Measurements from ENCODE around the gene MAN1A1. TPM values are rescaled to one million over a fixed set of nuclear protein-coding genes. Genes with fewer than 3 reads are reported as not detected.

The MAN1A1 gene
- total RNA-seq, 2 donors from 2014 or later = 41.7 to 43.7 TPM

DNA sequence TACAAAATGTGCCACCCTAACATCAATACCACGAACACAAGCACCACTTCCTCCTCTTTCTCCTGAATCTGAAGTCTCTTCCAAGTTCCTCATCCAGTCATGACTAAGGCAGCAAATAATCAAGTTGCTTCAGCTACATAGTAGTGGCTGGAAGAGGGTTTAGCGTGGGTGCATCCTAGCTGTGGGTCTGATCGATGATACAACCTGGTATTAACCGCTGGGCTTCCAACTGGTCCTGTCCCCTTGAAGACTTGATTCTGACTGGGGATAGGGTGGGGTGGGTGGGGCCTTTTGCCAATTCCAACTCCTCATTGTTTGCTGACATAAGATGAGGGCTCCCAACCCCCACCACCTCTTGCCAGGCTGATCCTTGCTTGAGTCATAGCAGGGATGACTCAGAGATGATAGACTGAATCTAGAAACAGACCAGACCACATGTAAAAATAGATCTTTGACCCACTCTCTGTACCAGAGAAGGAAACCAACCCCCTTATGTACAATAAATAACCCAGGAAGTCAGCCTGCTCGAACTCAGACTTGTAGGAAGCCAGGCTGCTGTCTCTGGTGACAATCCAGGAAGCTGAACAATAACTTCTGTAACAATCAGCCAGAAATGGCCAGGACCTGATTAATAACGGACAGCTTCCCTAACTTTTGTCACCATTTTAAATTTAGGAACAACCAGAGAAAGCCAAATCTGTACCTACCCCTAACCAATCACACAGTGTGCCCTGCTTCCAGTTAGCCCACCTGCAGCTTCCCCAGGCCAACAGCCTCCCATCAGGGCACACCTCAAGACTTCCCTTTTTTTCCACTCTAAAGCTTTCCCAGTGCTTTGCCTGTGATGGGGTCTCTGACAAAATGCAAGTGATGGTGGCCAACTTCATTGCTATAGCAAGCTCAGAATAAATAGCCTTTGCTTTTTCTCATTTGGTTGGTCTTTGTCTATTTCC is 202.2 kb downstream of the MAN1A1 start:
- no peak for DNase-seq
- TF ChIP-seq, protein P1, sequence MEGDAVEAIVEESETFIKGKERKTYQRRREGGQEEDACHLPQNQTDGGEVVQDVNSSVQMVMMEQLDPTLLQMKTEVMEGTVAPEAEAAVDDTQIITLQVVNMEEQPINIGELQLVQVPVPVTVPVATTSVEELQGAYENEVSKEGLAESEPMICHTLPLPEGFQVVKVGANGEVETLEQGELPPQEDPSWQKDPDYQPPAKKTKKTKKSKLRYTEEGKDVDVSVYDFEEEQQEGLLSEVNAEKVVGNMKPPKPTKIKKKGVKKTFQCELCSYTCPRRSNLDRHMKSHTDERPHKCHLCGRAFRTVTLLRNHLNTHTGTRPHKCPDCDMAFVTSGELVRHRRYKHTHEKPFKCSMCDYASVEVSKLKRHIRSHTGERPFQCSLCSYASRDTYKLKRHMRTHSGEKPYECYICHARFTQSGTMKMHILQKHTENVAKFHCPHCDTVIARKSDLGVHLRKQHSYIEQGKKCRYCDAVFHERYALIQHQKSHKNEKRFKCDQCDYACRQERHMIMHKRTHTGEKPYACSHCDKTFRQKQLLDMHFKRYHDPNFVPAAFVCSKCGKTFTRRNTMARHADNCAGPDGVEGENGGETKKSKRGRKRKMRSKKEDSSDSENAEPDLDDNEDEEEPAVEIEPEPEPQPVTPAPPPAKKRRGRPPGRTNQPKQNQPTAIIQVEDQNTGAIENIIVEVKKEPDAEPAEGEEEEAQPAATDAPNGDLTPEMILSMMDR (conservative IDR thresholded peaks at IDR 0.05) = no peak
- WGBS, 2 experiments (ENCODE audit: insufficient coverage in 1 of 2, insufficient read length in 1 of 2) = 76 to 93% methylated on average over 3 to 6 of the region's 6 CpGs
- Mint-ChIP-seq H3K27ac (no peak overlapping the region), H3K4me1 (peaks cover 14% of the 10 kb centered on the region), H3K4me3 (no peak overlapping the region), H3K36me3 (ENCODE audit: low read depth) (no peaks in the 10 kb centered on the region), H3K9me3 (peaks cover 7% of the 10 kb centered on the region), H3K27me3 (ENCODE audit: insufficient read depth) (no peaks in the 10 kb centered on the region)
- H3K27me3 ChIP-seq (ENCODE audit: control insufficient read depth, insufficient read depth, low read length, poor library complexity, severe bottlenecking) = no peaks in the 10 kb centered on the region
- no peak overlapping the region for H3K4me3 ChIP-seq (ENCODE audit: low read length)
- no peak overlapping the region for H3K27ac ChIP-seq (ENCODE audit: low read depth, low read length)
- no peaks in the 10 kb centered on the region for H3K36me3 ChIP-seq (ENCODE audit: control insufficient read depth, insufficient read depth, low read length)
- H3K4me1 ChIP-seq (ENCODE audit: control insufficient read depth, insufficient read depth, low read length) = peaks cover 3% of the 10 kb centered on the region
- H3K9me3 ChIP-seq (ENCODE audit: control insufficient read depth, low read length) = no peaks in the 10 kb centered on the region
- H3K9ac ChIP-seq (ENCODE audit: extremely low read depth, low read length, poor library complexity, severe bottlenecking) = no peak overlapping the region

DNA sequence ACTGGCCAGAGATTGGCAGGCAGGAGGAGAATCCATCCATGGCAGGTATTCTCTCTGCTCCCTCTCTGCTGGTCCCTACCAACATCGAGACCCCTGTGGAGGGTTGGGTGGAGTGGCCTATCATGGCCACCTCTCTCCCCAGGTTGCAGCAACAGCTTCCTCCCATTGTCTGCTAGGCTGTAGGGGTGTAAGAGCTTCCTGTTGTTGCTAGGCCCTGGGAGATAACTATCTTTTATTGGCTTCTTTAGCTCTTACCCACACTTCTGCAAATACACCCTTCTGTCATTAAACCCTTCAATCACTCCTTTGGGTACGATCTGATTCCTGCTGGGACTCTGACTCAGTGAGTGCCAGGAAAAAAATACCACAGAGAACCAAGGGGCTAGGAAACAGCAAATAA is 204.4 kb downstream of the MAN1A1 start:
- no peaks in the 10 kb centered on the region for H3K9me3 ChIP-seq (ENCODE audit: control insufficient read depth, low read length)
- DNase-seq = no peak
- no peak overlapping the region for H3K4me3 ChIP-seq (ENCODE audit: low read length)
- Mint-ChIP-seq H3K27me3 (ENCODE audit: insufficient read depth) (no peaks in the 10 kb centered on the region), H3K4me1 (peaks cover 23% of the 10 kb centered on the region), H3K9me3 (peaks cover 7% of the 10 kb centered on the region), H3K27ac (no peak overlapping the region), H3K4me3 (no peak overlapping the region), H3K36me3 (ENCODE audit: low read depth) (no peaks in the 10 kb centered on the region)
- no peaks in the 10 kb centered on the region for H3K27me3 ChIP-seq (ENCODE audit: control insufficient read depth, insufficient read depth, low read length, poor library complexity, severe bottlenecking)
- TF ChIP-seq, protein P1 (conservative IDR thresholded peaks at IDR 0.05) = no peak
- WGBS, 2 experiments (ENCODE audit: insufficient coverage in 1 of 2, insufficient read length in 1 of 2) = 40 to 70% methylated on average over 1 to 2 of the region's 2 CpGs
- H3K9ac ChIP-seq (ENCODE audit: extremely low read depth, low read length, poor library complexity, severe bottlenecking) = no peak overlapping the region
- no peak overlapping the region for H3K27ac ChIP-seq (ENCODE audit: low read depth, low read length)
- H3K36me3 ChIP-seq (ENCODE audit: control insufficient read depth, insufficient read depth, low read length) = no peaks in the 10 kb centered on the region
- H3K4me1 ChIP-seq (ENCODE audit: control insufficient read depth, insufficient read depth, low read length) = peaks cover 11% of the 10 kb centered on the region

DNA sequence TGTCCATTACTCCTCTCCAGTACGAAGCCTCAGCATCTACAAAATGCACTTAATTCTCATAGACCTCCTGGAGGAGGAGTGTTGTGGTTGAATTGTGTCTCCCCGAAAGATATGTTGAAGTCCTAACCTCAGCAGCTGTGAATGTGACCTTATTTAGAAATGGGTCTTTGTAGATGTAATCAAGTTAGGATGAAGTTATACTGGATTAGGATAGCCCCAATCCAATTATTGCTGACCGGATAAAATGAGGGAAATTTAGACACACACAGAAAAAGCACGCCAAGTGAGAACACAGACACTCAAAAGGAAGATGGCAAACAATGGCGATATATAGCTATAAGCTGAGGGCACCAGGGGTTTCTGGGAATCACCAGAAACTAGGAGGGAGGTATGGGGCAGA is 206.9 kb downstream of the MAN1A1 start:
- Mint-ChIP-seq H3K36me3 (ENCODE audit: low read depth) (no peaks in the 10 kb centered on the region), H3K9me3 (peaks cover 7% of the 10 kb centered on the region), H3K27me3 (ENCODE audit: insufficient read depth) (no peaks in the 10 kb centered on the region), H3K4me3 (no peak overlapping the region), H3K4me1 (peaks cover 33% of the 10 kb centered on the region), H3K27ac (no peak overlapping the region)
- Histone ChIP-seq H3K27me3 (ENCODE audit: control insufficient read depth, insufficient read depth, low read length, poor library complexity, severe bottlenecking) (no peaks in the 10 kb centered on the region), H3K36me3 (ENCODE audit: control insufficient read depth, insufficient read depth, low read length) (no peaks in the 10 kb centered on the region), H3K4me3 (ENCODE audit: low read length) (no peak overlapping the region), H3K27ac (ENCODE audit: low read depth, low read length) (no peak overlapping the region), H3K9me3 (ENCODE audit: control insufficient read depth, low read length) (no peaks in the 10 kb centered on the region), H3K9ac (ENCODE audit: extremely low read depth, low read length, poor library complexity, severe bottlenecking) (no peak overlapping the region), H3K4me1 (ENCODE audit: control insufficient read depth, insufficient read depth, low read length) (peaks cover 11% of the 10 kb centered on the region)
- no peak for DNase-seq
- 96 to 97% methylated on average over 4 to 5 of the region's 5 CpGs for WGBS, 2 experiments (ENCODE audit: insufficient coverage in 1 of 2, insufficient read length in 1 of 2)
- TF ChIP-seq, protein P1 (conservative IDR thresholded peaks at IDR 0.05) = no peak
